CD4-positive, alpha-beta T cell treated with Interleukin-12 subunit alpha and Interleukin-12 subunit beta, for 1 hour (primary cell): ENCODE data around the gene WAPL.
A peak's percentile ranks its signal among the peaks of the same experiment; 100 is the strongest.

Source experiments
- DNase-seq: peaks from one replicate; pipeline ENCODE4 v3.0.0-alpha.2; 2020

Gene WAPL

GRCh38 chr10:86522510-86522855 is 891 bp upstream of the WAPL start:
- no peak for DNase-seq

GRCh38 chr10:86520871-86521677 is 518 bp downstream of the WAPL start:
- DNase-seq, result peak; percentile 53

- no peak for DNase-seq
Observed at GRCh38 chr10:86518781-86519180, 2.8 kb downstream of the WAPL start.

GRCh38 chr10:86512137-86512536 is 9.5 kb downstream of the WAPL start:
- no peak for DNase-seq

GRCh38 chr10:86511027-86511865 is 10.3 kb downstream of the WAPL start:
- DNase-seq, result no peak

DNA sequence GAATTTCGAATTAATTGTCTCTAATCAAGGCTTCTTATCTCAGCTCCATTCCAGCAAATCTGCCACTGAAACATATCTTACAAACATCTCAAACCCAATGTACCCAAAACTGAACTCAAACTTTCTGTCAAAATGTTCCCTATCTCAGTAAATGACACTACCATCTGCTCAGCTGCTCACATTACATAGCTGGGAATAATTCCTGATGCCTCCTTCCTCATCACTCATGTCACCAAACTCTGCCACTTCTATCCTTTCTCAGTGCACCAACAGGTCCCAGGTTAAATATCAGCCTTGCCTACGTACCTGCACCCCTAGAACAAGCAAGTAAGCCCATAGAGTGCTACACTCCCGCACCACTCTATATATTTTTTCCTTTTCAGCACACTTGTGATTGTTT is 12.4 kb downstream of the WAPL start:
- DNase-seq, result no peak

DNA sequence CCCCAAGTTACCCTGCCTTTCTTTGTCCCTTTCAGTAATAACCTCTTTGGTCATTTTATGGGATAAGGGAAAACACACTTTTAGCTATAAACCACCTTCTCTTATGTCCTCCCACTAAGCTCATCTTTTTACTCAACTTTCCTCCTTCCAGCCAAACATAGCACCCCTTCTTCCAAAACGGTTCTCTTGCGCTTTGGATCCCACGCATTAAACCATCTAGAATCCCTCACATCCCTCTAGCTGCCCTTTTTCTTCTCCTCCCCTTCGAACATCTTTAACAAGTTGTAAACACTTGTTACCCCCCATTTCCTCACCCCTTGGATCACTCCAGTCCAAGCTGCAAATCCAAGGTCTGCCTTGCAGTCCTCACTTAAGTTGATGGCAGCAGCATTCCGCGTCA is 13.4 kb downstream of the WAPL start:
- no peak for DNase-seq

GRCh38 chr10:86506499-86506898 is 15.1 kb downstream of the WAPL start:
- DNase-seq, result no peak

GRCh38 chr10:86506062-86506461 is 15.5 kb downstream of the WAPL start:
- DNase-seq, result no peak

- DNase-seq, result no peak
Observed at GRCh38 chr10:86504510-86504909, 17.1 kb downstream of the WAPL start.

DNA sequence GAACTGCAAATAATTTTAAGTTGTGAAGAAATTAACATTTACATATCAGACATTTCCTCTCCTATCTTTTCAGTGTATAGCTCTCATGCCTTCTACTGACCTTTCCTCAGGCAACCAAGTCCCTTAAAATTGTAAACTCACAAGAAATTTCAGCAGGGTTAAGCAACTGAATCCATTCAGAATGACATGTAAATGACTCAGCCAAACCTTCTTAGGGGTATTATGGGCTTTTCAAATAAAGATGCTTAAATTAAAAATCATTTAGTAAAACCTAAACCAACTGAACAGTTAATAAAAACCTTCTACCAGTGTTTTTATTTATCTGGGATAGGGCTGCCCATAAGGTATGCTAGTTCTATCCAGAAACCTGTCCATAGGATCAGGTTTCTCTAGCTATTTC is 20.7 kb downstream of the WAPL start:
- no peak for DNase-seq

- no peak for DNase-seq
Observed at GRCh38 chr10:86498598-86498997, 23.0 kb downstream of the WAPL start.

- DNase-seq, result no peak
Observed at GRCh38 chr10:86497621-86498020, 24.0 kb downstream of the WAPL start.

- DNase-seq, result no peak
Observed at GRCh38 chr10:86489960-86490612, 31.5 kb downstream of the WAPL start.

GRCh38 chr10:86489071-86489810 is 32.4 kb downstream of the WAPL start:
- DNase-seq, result no peak

DNA sequence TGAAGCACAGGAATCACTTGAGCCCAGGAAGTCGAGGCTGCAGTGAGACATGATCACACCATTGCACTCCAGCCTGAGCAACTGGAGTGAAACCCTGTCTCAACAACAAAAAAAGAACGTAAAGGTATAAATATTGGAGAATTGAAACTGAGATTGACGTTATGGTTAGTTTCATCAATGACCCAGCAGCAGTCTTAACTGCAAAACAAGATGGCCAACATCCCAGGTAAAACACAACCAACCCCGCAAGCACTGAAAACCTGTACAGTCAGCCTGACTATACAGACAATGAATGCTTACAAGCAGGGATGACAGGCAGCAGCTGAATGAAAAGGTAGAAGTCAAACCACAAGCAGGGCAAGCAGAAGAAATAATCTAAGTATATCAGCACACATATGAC is 34.7 kb downstream of the WAPL start:
- DNase-seq, result no peak

DNA sequence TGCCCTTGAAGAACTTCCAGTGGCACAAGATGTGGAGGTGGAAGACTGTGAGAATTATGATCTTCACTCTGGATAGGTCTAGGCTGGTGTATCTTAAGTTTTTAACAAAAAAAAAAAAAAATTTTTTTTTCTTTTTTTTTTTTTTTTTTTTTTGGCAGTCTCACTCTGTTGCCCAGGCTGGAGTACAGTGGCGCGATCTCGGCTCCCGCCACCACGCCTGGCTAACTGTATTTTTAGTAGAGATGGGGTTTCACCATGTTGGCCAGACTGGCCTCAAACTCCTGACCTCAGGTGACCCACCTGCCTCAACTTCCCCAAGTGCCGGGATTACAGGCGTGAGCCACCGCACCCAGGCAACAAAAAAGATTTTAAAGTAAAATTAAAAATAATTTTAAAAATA is 37.9 kb downstream of the WAPL start:
- DNase-seq, result no peak

GRCh38 chr10:86481761-86482160 is 39.8 kb downstream of the WAPL start:
- DNase-seq, result no peak

DNA sequence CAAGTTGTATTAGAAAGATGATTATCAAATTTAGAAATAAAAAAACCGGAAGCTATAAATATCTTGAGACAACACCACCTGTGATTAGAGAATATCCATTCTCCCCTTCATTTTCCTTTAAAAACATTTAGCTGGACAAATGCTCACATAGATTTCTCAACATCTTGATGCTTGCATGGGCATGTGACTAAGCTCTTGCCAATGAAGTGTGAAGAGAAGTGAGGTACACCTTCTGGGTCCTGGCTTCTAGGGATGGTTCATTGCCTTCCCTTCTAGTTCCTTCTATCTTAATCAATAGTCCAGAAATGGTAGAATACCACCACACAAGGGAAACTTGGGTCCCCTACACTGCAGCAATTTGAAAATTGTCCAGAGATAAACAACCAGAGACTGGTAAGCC is 41.0 kb downstream of the WAPL start:
- DNase-seq, result no peak

- no peak for DNase-seq
Observed at GRCh38 chr10:86472061-86472460, 49.5 kb downstream of the WAPL start.

DNA sequence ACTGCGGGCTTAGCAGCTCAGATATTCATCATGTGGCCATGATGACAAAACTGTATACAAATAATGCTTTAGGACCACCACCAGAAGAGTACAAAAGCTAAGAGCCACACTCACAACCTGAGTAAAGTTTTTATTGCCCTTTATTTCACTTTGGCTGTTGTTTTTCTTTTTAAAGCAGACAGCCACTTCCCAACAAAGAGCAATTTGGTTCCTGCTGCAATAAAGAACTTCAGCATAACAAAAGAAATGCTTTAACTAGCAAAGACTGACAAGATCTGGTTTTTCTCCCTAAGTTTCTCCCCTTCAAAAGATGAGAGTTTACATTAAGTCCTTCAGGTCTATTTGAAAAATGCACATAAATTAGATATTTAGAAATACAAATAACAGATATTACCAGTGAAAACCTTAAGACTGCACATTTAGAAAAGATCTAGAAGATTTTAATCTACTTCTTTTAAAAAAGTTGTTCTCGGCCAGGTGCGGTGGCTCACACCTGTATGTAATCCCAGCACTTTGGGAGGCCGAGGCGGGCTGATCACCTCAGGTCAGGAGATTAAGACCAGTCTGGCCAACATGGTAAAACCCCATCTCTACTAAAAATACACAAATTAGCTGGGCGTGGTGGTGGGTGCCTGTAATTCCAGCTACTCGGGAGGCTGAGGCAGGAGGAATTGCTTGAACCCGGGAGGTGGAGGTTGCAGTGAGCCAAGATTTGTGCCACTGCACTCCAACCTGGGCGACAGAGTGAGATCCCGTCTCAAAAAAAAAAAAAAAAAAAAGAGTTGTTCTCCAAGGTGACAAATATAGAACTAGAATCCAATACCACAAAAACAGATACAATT is 59.4 kb downstream of the WAPL start:
- DNase-seq, result no peak

GRCh38 chr10:86451604-86451960 is 70.0 kb downstream of the WAPL start:
- DNase-seq, result no peak
